ENCODE measurements around the gene XPR1.

XPR1 gene

GRCh38 chr1:180670681-180671080 is 38.9 kb downstream of the XPR1 start:
- no peak for DNase-seq (ENCODE audit: low read depth)
- TF ChIP-seq POLR2A (IDR thresholded peaks at IDR 0.05; ENCODE audit: extremely low read depth, insufficient read length): no peak
- no peak for TF ChIP-seq CTCF (IDR thresholded peaks at IDR 0.05; ENCODE audit: low read depth, low read length)
- no peak for TF ChIP-seq MAX (IDR thresholded peaks at IDR 0.05; ENCODE audit: low read depth, low read length)
- TF ChIP-seq MYC (IDR thresholded peaks at IDR 0.05; ENCODE audit: low read depth, low read length): no peak
- H3K4me3 ChIP-seq (ENCODE audit: low read depth, low read length): no peak overlapping the region

GRCh38 chr1:180672105-180672504 is 40.3 kb downstream of the XPR1 start:
- DNase-seq (ENCODE audit: low read depth): no peak
- no peak overlapping the region for H3K4me3 ChIP-seq (ENCODE audit: low read depth, low read length)
- TF ChIP-seq CTCF (IDR thresholded peaks at IDR 0.05; ENCODE audit: low read depth, low read length): no peak
- no peak for TF ChIP-seq MAX (IDR thresholded peaks at IDR 0.05; ENCODE audit: low read depth, low read length)
- no peak for TF ChIP-seq MYC (IDR thresholded peaks at IDR 0.05; ENCODE audit: low read depth, low read length)
- no peak for TF ChIP-seq POLR2A (IDR thresholded peaks at IDR 0.05; ENCODE audit: extremely low read depth, insufficient read length)

- no peak for TF ChIP-seq MAX (IDR thresholded peaks at IDR 0.05; ENCODE audit: low read depth, low read length)
- no peak for TF ChIP-seq POLR2A (IDR thresholded peaks at IDR 0.05; ENCODE audit: extremely low read depth, insufficient read length)
- no peak for TF ChIP-seq MYC (IDR thresholded peaks at IDR 0.05; ENCODE audit: low read depth, low read length)
- no peak for TF ChIP-seq CTCF (IDR thresholded peaks at IDR 0.05; ENCODE audit: low read depth, low read length)
- H3K4me3 ChIP-seq (ENCODE audit: low read depth, low read length): no peak overlapping the region
- no peak for DNase-seq (ENCODE audit: low read depth)
These were observed 40.7 kb downstream of the XPR1 start for GRCh38 chr1:180672505-180672904.

- TF ChIP-seq MAX (IDR thresholded peaks at IDR 0.05; ENCODE audit: low read depth, low read length): no peak
- no peak for TF ChIP-seq POLR2A (IDR thresholded peaks at IDR 0.05; ENCODE audit: extremely low read depth, insufficient read length)
- TF ChIP-seq CTCF (IDR thresholded peaks at IDR 0.05; ENCODE audit: low read depth, low read length): no peak
- TF ChIP-seq MYC (IDR thresholded peaks at IDR 0.05; ENCODE audit: low read depth, low read length): no peak
- H3K4me3 ChIP-seq (ENCODE audit: low read depth, low read length): no peak overlapping the region
- DNase-seq (ENCODE audit: low read depth): no peak
These were observed 43.0 kb downstream of the XPR1 start for GRCh38 chr1:180674603-180675530.

GRCh38 chr1:180675586-180675985 is 43.8 kb downstream of the XPR1 start:
- TF ChIP-seq MAX (IDR thresholded peaks at IDR 0.05; ENCODE audit: low read depth, low read length) (no peak), CTCF (IDR thresholded peaks at IDR 0.05; ENCODE audit: low read depth, low read length) (no peak), POLR2A (IDR thresholded peaks at IDR 0.05; ENCODE audit: extremely low read depth, insufficient read length) (no peak), MYC (IDR thresholded peaks at IDR 0.05; ENCODE audit: low read depth, low read length) (no peak)
- H3K4me3 ChIP-seq (ENCODE audit: low read depth, low read length): no peak overlapping the region
- no peak for DNase-seq (ENCODE audit: low read depth)
